DOHH2 (cell line): ENCODE data around the gene SUGCT.

ENCODE experiments used
- H3F3A ChIP-seq: fragments of 200-600 bp; sonication (generic), shearing (Covaris generic); 2 replicates; pipeline ENCODE4 v1.6.0; 2016; ENCODE audit warnings: antibody characterized with exemption, mild to moderate bottlenecking; ENCODE audit not compliant: control insufficient read depth, insufficient read depth
- H3K27ac ChIP-seq: fragments of 200-600 bp; sonication (generic); 2 replicates; pipeline ENCODE4 v1.5.1; 2014; ENCODE audit warnings: low read depth, mild to moderate bottlenecking, low read length, moderate library complexity
- H3K27me3 ChIP-seq: fragments of 200-600 bp; sonication (generic); 2 replicates; pipeline ENCODE4 v1.6.1; 2014; ENCODE audit warnings: mild to moderate bottlenecking, low read length, mixed read lengths; ENCODE audit not compliant: control insufficient read depth
- H3K36me3 ChIP-seq: fragments of 200-600 bp; sonication (generic); 2 replicates; pipeline ENCODE4 v1.6.1; 2014; ENCODE audit warnings: mild to moderate bottlenecking, low read length, moderate library complexity, mixed read lengths; ENCODE audit not compliant: control insufficient read depth
- H3K4me1 ChIP-seq: fragments of 200-600 bp; sonication (generic); 2 replicates; pipeline ENCODE4 v1.6.1; 2014; ENCODE audit warnings: mild to moderate bottlenecking, low read length, mixed read lengths; ENCODE audit not compliant: control insufficient read depth
- H3K4me2 ChIP-seq: fragments of 200-600 bp; sonication (generic); 2 replicates; pipeline ENCODE4 v1.6.0; 2014; ENCODE audit warnings: mild to moderate bottlenecking, low read length, moderate library complexity
- H3K4me3 ChIP-seq: fragments of 200-600 bp; sonication (generic); 2 replicates; pipeline ENCODE4 v1.5.1; 2014; ENCODE audit warnings: mild to moderate bottlenecking, low read length, mixed read lengths
- H3K79me2 ChIP-seq: fragments of 200-600 bp; sonication (generic); 2 replicates; pipeline ENCODE4 v1.6.1; 2014; ENCODE audit warnings: mild to moderate bottlenecking, low read length, mixed read lengths; ENCODE audit not compliant: control insufficient read depth
- H3K9me2 ChIP-seq: fragments of 200-600 bp; sonication (generic); replicated peaks from 2 replicates; pipeline ENCODE4 v1.6.1; 2014; ENCODE audit warnings: mild to moderate bottlenecking, low read length, mixed read lengths; ENCODE audit not compliant: control insufficient read depth
- H3K9me3 ChIP-seq: fragments of 200-600 bp; sonication (generic); 2 replicates; pipeline ENCODE4 v1.6.1; 2014; ENCODE audit warnings: antibody characterized with exemption, low read length, mixed read lengths; ENCODE audit not compliant: control insufficient read depth, insufficient read depth
- H4K20me1 ChIP-seq: fragments of 200-600 bp; sonication (generic); 2 replicates; pipeline ENCODE4 v1.6.0; 2014; ENCODE audit warnings: low read depth, mild to moderate bottlenecking, antibody characterized with exemption, low read length, moderate library complexity; ENCODE audit not compliant: control insufficient read depth, insufficient read depth
- EZH2phosphoT487 ChIP-seq: fragments of 200-600 bp; sonication (generic); IDR thresholded peaks from 2 replicates; pipeline ENCODE4 v1.6.1; 2017; ENCODE audit warnings: borderline replicate concordance, mild to moderate bottlenecking, antibody characterized with exemption, low read length, moderate library complexity, mixed read lengths
- TF ChIP-seq, protein P1 (sequence below): fragments of 200-600 bp; sonication (generic); IDR thresholded peaks from one replicate; pipeline ENCODE4 v1.5.1; 2014; ENCODE audit warnings: antibody characterized with exemption, mild to moderate bottlenecking, low read depth, low read length; ENCODE audit not compliant: poor library complexity, severe bottlenecking

The SUGCT gene

DNA sequence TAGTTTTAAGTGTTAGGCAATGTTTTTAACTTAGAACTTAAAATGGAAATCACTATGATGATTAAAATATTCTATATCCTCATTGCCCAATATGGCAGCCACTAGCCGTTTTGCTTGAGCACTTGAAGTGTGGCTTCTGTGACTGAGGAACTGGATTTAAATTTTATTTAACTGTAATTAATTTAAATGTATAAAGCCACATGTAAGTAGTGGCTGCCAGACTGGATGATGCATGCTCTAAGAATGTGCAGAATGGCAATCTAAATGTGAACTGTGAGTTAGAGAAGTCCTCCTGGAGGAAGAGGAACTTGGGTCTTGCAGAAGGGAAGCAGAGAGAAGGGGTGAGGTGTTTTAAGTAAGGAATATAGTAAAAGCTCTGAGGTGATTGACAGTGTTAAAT lies 451.4 kb downstream of the SUGCT start:
- Histone ChIP-seq H3K27ac (no peak overlapping the region), H3K36me3 (no peaks in the 10 kb centered on the region), H3K4me3 (no peak overlapping the region), H4K20me1 (no peaks in the 10 kb centered on the region), H3K9me2 (no peaks in the 10 kb centered on the region), H3K9me3 (0 out of 2 replicates have a peak, but pooled peaks cover 3% of the 10 kb centered on the region), H3K27me3 (no peaks in the 10 kb centered on the region), H3K4me1 (peaks cover 2% of the 10 kb centered on the region; the same call in 1 of the 2 replicates), H3K4me2 (no peak overlapping the region), H3K79me2 (no peaks in the 10 kb centered on the region), H3F3A (no peaks in the 10 kb centered on the region)
- no peak for TF ChIP-seq EZH2phosphoT487

DNA sequence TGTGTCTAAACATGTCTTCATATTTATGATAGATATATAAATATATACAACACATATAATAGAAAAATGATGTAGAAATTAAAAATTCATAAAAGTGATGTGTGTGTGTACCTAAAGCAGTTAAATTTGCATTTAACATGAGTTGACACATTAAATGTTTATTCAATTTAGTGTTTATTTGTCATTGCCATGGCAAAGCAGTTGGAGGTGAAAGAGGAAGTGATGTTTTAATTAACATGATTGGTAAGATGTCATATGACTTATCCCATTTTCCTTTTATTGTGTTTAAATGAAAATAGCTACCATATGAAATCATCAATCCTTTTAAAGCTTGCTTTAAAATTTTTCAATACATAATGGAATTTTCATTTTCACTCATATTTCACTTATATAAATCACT lies 452.6 kb downstream of the SUGCT start:
- TF ChIP-seq EZH2phosphoT487, result no peak
- TF ChIP-seq, protein P1, sequence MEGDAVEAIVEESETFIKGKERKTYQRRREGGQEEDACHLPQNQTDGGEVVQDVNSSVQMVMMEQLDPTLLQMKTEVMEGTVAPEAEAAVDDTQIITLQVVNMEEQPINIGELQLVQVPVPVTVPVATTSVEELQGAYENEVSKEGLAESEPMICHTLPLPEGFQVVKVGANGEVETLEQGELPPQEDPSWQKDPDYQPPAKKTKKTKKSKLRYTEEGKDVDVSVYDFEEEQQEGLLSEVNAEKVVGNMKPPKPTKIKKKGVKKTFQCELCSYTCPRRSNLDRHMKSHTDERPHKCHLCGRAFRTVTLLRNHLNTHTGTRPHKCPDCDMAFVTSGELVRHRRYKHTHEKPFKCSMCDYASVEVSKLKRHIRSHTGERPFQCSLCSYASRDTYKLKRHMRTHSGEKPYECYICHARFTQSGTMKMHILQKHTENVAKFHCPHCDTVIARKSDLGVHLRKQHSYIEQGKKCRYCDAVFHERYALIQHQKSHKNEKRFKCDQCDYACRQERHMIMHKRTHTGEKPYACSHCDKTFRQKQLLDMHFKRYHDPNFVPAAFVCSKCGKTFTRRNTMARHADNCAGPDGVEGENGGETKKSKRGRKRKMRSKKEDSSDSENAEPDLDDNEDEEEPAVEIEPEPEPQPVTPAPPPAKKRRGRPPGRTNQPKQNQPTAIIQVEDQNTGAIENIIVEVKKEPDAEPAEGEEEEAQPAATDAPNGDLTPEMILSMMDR, result no peak
- peaks cover 3% of the 10 kb centered on the region; the same call in 1 of the 2 replicates for H3K4me1 ChIP-seq
- no peaks in the 10 kb centered on the region for H4K20me1 ChIP-seq
- 0 out of 2 replicates have a peak, but pooled peaks cover 3% of the 10 kb centered on the region for H3K9me3 ChIP-seq
- no peak overlapping the region for H3K27ac ChIP-seq
- no peak overlapping the region for H3K4me3 ChIP-seq
- H3K36me3 ChIP-seq, result no peaks in the 10 kb centered on the region
- H3K9me2 ChIP-seq, result no peaks in the 10 kb centered on the region
- H3F3A ChIP-seq, result no peaks in the 10 kb centered on the region
- no peaks in the 10 kb centered on the region for H3K27me3 ChIP-seq
- H3K79me2 ChIP-seq, result no peaks in the 10 kb centered on the region
- H3K4me2 ChIP-seq, result no peak overlapping the region

DNA sequence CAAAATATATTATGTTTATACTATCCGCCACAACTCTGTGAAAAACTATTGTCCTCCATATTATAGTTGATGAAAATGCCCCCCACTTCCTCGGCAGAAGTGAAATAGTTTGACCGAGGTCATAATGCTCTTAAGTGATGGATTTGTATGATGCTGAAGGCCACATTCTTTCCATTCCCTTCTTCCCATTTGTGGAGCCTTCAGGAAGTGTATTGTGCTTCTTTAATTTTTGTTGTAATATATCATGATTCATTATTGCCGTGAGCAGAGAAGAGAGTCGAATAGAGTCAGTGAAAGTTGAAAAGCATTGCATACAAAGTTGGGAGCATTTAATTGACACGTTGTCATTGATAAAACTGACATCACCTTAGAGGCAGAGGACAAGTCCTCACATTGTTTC lies 460.3 kb downstream of the SUGCT start:
- Histone ChIP-seq H3K4me2 (no peak overlapping the region), H4K20me1 (no peaks in the 10 kb centered on the region), H3K9me2 (no peaks in the 10 kb centered on the region), H3K27ac (no peak overlapping the region), H3K4me1 (peaks cover 3% of the 10 kb centered on the region; the same call in 1 of the 2 replicates), H3K36me3 (no peaks in the 10 kb centered on the region), H3F3A (no peaks in the 10 kb centered on the region), H3K79me2 (no peaks in the 10 kb centered on the region), H3K9me3 (no peaks in the 10 kb centered on the region), H3K4me3 (no peak overlapping the region), H3K27me3 (no peaks in the 10 kb centered on the region)
- no peak for TF ChIP-seq EZH2phosphoT487
- TF ChIP-seq, protein P1, result no peak

DNA sequence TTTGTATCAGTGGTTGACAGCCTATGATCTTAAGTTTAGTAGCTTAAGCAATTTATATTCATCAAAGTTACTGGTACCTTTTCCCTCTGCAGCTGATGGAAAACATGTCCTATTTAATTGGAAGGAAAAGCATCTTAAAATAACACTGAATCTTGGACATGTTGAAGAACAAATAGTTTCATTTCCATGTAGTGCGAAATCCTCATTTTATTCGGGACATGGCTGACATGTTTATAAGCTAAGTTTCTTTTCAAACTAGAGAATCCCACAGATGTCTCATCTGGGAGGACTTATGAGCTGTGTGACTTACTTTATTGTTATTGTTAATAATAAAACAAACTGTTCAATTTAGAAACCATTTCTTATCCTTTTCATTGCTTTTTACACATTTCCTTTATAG lies 461.0 kb downstream of the SUGCT start:
- Histone ChIP-seq H3K4me2 (no peak overlapping the region), H3K9me2 (no peaks in the 10 kb centered on the region), H3F3A (no peaks in the 10 kb centered on the region), H3K4me1 (peaks cover 3% of the 10 kb centered on the region; the same call in 1 of the 2 replicates), H3K36me3 (no peaks in the 10 kb centered on the region), H3K27me3 (no peaks in the 10 kb centered on the region), H3K9me3 (no peaks in the 10 kb centered on the region), H3K27ac (no peak overlapping the region), H4K20me1 (no peaks in the 10 kb centered on the region), H3K79me2 (no peaks in the 10 kb centered on the region), H3K4me3 (no peak overlapping the region)
- TF ChIP-seq, protein P1, result no peak
- TF ChIP-seq EZH2phosphoT487, result no peak
